ENCODE results near the gene SCMH1. TPM values are rescaled to one million over a fixed set of nuclear protein-coding genes. Genes with fewer than 3 reads are reported as not detected.
A peak's percentile ranks its signal among the peaks of the same experiment; 100 is the strongest.

The SCMH1 gene
- total and polyA plus RNA-seq, 2 donors (not counting 3 experiments of a cell fraction or from before 2014, with no cell fraction given) = 39.9 to 40.7 TPM

DNA sequence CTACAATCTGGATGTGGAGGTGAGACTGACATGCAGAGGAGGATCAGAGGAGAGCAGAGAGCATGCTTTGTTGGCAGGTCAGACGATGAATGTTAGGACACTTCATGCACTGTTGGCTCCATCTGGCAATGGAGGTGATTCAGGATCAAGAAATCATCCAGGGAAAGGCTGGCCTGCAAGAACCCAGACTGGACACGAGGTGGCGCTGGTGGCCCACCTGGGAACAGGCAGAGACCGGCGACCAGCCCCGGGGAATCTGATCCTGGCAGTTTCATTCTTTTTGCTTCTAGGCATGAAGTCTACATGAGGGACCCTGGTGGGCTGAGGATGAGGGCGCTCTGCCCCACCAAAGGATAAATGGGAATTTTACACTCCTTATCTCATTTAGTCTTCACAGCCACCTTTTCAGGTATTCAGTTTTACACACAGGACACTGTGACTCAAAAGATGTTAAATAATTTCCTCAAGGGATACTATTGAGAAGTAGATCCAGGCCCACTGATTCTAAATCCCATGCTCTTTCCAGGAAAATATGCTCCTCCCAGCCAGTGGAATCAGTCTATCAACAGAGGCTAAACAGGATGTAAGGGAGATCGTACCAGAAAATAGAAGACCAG lies 26.2 kb upstream of the SCMH1 start:
- Histone ChIP-seq H2AFZ (ENCODE audit: low read depth, low read length) (no peak overlapping the region), H3K36me3 (ENCODE audit: control insufficient read depth in 2 of 2, extremely low read depth in 1 of 2, insufficient read depth in 2 of 2, low read length in 2 of 2) (no peaks in the 10 kb centered on the region), H3K9me1 (replicated peaks; ENCODE audit: control insufficient read depth, extremely low read depth, insufficient read depth, low read length) (no peaks in the 10 kb centered on the region), H3K79me2 (ENCODE audit: control insufficient read depth, insufficient read depth, low read length) (no peaks in the 10 kb centered on the region), H3K27ac (ENCODE audit: insufficient read depth, low read depth, low read length) (no peak overlapping the region), H3K4me1 (ENCODE audit: control insufficient read depth, extremely low read depth, insufficient read depth, low read length) (no peaks in the 10 kb centered on the region), H3K27me3 (ENCODE audit: control insufficient read depth in 2 of 2, insufficient read depth in 2 of 2, low read length in 2 of 2) (peaks cover 0 to 9% of the 10 kb centered on the region in 2 experiments), H3K4me3 (replicated peaks in 1 of 3; ENCODE audit: insufficient read depth in 1 of 3, low read depth in 1 of 3, low read length in 3 of 3) (no peak overlapping the region), H3K4me2 (ENCODE audit: insufficient read depth, low read length) (no peak overlapping the region), H3K9ac (replicated peaks; ENCODE audit: extremely low read depth, insufficient read depth, low read length) (no peak overlapping the region), H3K9me3 (replicated peaks; ENCODE audit: control insufficient read depth, insufficient read depth, low read length) (no peaks in the 10 kb centered on the region), H4K20me1 (replicated peaks; ENCODE audit: control insufficient read depth, extremely low read depth, insufficient read depth, low read length) (no peaks in the 10 kb centered on the region)
- no TSS peak for BruUV-seq (replicated peaks)
- ChIA-PET POLR2A (no interaction called here), CTCF (interaction anchor here (0.6 to 3.8 kb wide), 10 partner anchors 8 to 250 kb away, joined by 3 to 23 read pairs (median 6); no protein-coding TSS in a partner anchor)
- TF ChIP-seq, protein P1, sequence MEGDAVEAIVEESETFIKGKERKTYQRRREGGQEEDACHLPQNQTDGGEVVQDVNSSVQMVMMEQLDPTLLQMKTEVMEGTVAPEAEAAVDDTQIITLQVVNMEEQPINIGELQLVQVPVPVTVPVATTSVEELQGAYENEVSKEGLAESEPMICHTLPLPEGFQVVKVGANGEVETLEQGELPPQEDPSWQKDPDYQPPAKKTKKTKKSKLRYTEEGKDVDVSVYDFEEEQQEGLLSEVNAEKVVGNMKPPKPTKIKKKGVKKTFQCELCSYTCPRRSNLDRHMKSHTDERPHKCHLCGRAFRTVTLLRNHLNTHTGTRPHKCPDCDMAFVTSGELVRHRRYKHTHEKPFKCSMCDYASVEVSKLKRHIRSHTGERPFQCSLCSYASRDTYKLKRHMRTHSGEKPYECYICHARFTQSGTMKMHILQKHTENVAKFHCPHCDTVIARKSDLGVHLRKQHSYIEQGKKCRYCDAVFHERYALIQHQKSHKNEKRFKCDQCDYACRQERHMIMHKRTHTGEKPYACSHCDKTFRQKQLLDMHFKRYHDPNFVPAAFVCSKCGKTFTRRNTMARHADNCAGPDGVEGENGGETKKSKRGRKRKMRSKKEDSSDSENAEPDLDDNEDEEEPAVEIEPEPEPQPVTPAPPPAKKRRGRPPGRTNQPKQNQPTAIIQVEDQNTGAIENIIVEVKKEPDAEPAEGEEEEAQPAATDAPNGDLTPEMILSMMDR (IDR thresholded peaks at IDR 0.05; ENCODE audit: extremely low read depth in 1 of 2, insufficient read depth in 1 of 2, low read depth in 1 of 2, low read length in 2 of 2) = peak; percentile 95 to 97
- no peak for TF ChIP-seq FOS (IDR thresholded peaks at IDR 0.05; ENCODE audit: borderline replicate concordance, insufficient read depth, low read length)
- TF ChIP-seq MYC (IDR thresholded peaks at IDR 0.05; ENCODE audit: low read depth, low read length) = no peak
- DNase-seq (ENCODE audit: low read depth, low spot score) = peak; percentile 68
- intact Hi-C loops (cut with micrococcal nuclease) (loop anchor here (1.0 kb wide), 5 partner anchors 45 to 248 kb away; no protein-coding TSS in a partner anchor), dilution Hi-C loops (cut with MboI; ENCODE audit: extremely low pct_ligation_motif_present, low sequenced_read_pairs) (no loop called here)
- peak; percentile 96 for FAIRE-seq

DNA sequence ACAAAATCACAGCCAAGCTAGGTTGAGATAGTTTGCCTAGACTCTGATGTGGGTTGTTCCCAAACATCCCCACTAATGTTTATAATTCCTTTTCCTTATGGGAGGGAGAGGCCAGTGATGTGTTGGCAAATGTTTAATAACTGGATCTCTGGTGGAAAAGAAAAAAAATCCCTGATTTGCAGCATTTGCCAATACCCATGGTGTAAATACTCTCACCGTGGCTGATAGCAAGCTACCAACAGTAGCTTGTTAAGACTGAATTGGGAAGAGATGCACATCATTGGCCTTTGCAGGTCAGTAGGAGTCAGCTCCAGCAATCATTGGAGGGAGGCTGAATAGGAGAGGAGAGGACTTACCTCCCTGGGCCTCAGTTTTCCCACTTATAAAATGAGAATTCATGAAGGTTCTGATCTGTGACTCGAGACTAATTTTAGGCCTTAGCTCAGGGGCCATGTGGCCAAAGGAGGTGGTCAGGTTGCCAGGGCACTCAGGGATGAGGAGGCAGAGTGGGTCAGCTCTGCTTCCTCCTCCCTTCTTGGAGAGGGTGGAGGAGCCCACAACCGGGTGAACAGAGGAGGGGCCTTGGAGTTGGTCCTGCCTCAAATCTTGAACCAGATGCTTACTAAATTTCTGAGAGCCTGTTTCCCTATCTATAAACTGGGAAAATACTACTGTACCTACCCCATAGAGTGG lies 20.0 kb upstream of the SCMH1 start:
- ChIA-PET POLR2A (no interaction called here), CTCF (interaction anchor here (1.0 to 1.7 kb wide), 2 partner anchors 21 to 171 kb away, joined by 3 to 5 read pairs; no protein-coding TSS in a partner anchor)
- no peaks in the 10 kb centered on the region for H3K27me3 ChIP-seq (ENCODE audit: control insufficient read depth in 2 of 2, insufficient read depth in 2 of 2, low read length in 2 of 2)
- no peaks in the 10 kb centered on the region for H4K20me1 ChIP-seq (replicated peaks; ENCODE audit: control insufficient read depth, extremely low read depth, insufficient read depth, low read length)
- no peaks in the 10 kb centered on the region for H3K4me1 ChIP-seq (ENCODE audit: control insufficient read depth, extremely low read depth, insufficient read depth, low read length)
- dilution Hi-C loops (cut with MboI; ENCODE audit: extremely low pct_ligation_motif_present, low sequenced_read_pairs) (no loop called here), intact Hi-C loops (cut with micrococcal nuclease) (no loop called here)
- no TSS peak for BruUV-seq (replicated peaks)
- no peaks in the 10 kb centered on the region for H3K9me3 ChIP-seq (replicated peaks; ENCODE audit: control insufficient read depth, insufficient read depth, low read length)
- H2AFZ ChIP-seq (ENCODE audit: low read depth, low read length) = no peak overlapping the region
- no peaks in the 10 kb centered on the region for H3K9me1 ChIP-seq (replicated peaks; ENCODE audit: control insufficient read depth, extremely low read depth, insufficient read depth, low read length)
- H3K4me2 ChIP-seq (ENCODE audit: insufficient read depth, low read length) = no peak overlapping the region
- no peaks in the 10 kb centered on the region for H3K79me2 ChIP-seq (ENCODE audit: control insufficient read depth, insufficient read depth, low read length)
- no peaks in the 10 kb centered on the region for H3K36me3 ChIP-seq (ENCODE audit: control insufficient read depth in 2 of 2, extremely low read depth in 1 of 2, insufficient read depth in 2 of 2, low read length in 2 of 2)
- no peak overlapping the region for H3K27ac ChIP-seq (ENCODE audit: insufficient read depth, low read depth, low read length)
- FAIRE-seq (no peak), DNase-seq (ENCODE audit: low read depth, low spot score) (no peak)
- no peak overlapping the region for H3K4me3 ChIP-seq (replicated peaks in 1 of 3; ENCODE audit: insufficient read depth in 1 of 3, low read depth in 1 of 3, low read length in 3 of 3)
- TF ChIP-seq POLR2AphosphoS5 (IDR thresholded peaks at IDR 0.05; ENCODE audit: insufficient read depth, low read depth, low read length) = no peak
- TF ChIP-seq JUN (IDR thresholded peaks at IDR 0.05; ENCODE audit: borderline replicate concordance, insufficient read depth, insufficient read length, low read depth) = no peak
- TF ChIP-seq, protein P2, sequence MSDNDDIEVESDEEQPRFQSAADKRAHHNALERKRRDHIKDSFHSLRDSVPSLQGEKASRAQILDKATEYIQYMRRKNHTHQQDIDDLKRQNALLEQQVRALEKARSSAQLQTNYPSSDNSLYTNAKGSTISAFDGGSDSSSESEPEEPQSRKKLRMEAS (IDR thresholded peaks at IDR 0.05; ENCODE audit: insufficient read depth, insufficient read length) = no peak
- no peak for TF ChIP-seq POLR2A (IDR thresholded peaks at IDR 0.05; ENCODE audit: low read depth, low read length)
- no peak for TF ChIP-seq GATA2 (IDR thresholded peaks at IDR 0.05; ENCODE audit: insufficient read depth, insufficient read length, low read depth, low read length)
- no peak for TF ChIP-seq FOS (IDR thresholded peaks at IDR 0.05; ENCODE audit: borderline replicate concordance, insufficient read depth, low read length)
- TF ChIP-seq, protein P1 (IDR thresholded peaks at IDR 0.05; ENCODE audit: extremely low read depth in 1 of 2, insufficient read depth in 1 of 2, low read depth in 1 of 2, low read length in 2 of 2) = no peak
- TF ChIP-seq EZH2 (IDR thresholded peaks at IDR 0.05; ENCODE audit: borderline replicate concordance, low read depth, low read length, severe bottlenecking) = no peak
- TF ChIP-seq MYC (IDR thresholded peaks at IDR 0.05; ENCODE audit: low read depth, low read length) = no peak
- H3K9ac ChIP-seq (replicated peaks; ENCODE audit: extremely low read depth, insufficient read depth, low read length) = no peak overlapping the region

Measured in endothelial cell of umbilical vein (primary cell).